ENCODE measurements around the gene LRFN3.

- TF ChIP-seq CTCF (IDR thresholded peaks at IDR 0.05; ENCODE audit: low read depth, low read length) (no peak), EZH2phosphoT487 (IDR thresholded peaks at IDR 0.05; ENCODE audit: low read depth) (no peak)
Measured at GRCh38 chr19:35946203-35946602, 10.0 kb downstream of the LRFN3 start.
